ENCODE results near the gene SPAG6.

SPAG6 gene

DNA sequence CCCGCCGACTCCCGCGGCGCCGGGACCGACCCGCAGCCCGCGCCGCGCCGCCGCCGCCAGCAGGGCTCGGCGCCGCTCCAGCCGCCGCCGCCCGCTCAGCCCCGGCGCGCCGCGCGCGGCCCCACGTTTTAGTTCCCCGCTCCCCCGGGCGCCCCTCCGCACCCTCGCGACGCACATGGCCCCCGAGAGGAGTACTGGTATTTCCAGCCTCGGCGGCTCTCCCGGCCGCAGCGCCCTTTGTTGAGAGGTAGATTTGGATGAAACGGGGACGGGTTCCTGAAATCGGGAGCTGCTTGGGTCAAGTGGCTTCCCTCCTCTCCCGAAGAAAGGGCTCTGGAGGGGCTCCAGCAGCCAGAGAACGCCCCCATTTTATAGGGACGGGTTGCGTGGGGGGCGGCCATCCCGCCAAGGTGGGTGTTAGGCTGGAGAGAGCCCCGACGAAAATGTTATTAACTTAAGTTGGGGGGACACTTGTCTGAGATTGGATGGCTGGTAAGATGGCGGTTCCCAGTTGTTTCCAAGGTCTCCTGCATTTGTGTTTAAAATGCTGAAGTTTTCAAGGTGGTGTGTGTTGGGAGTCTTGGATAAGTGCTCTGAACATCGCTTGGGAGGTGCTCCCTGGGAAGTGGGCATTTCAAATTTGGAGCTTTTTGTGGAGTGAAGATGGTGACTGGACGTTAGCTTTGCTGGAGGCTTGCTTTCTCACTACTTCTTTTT is 23.2 kb upstream of the SPAG6 start:
- no peak for DNase-seq (ENCODE audit: low read depth, low spot score)

DNA sequence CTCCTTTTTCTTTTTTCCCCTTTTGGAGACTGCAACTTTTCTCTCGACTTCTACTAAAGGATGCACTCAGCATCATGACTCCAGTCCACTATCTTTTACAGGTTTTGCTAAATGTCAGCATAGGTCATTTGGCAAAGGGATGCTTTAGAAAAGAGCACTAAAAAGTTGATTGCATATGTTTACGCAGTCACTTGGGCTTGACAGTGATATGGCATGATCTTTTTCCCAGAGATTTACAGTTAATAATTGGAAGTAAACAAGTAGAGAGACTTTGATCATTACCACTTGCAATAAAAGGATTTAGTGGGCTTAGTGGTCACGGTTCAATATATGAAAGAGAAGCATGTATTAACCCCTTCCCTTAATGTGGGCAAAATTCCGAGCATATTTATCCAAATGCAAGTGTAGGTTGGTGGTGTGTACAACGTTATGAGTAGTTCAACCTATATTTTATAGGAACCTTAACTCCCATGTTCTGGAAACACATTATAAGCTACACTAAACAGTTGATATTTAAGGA is 22.6 kb upstream of the SPAG6 start:
- no peak for DNase-seq (ENCODE audit: low read depth, low spot score)

DNA sequence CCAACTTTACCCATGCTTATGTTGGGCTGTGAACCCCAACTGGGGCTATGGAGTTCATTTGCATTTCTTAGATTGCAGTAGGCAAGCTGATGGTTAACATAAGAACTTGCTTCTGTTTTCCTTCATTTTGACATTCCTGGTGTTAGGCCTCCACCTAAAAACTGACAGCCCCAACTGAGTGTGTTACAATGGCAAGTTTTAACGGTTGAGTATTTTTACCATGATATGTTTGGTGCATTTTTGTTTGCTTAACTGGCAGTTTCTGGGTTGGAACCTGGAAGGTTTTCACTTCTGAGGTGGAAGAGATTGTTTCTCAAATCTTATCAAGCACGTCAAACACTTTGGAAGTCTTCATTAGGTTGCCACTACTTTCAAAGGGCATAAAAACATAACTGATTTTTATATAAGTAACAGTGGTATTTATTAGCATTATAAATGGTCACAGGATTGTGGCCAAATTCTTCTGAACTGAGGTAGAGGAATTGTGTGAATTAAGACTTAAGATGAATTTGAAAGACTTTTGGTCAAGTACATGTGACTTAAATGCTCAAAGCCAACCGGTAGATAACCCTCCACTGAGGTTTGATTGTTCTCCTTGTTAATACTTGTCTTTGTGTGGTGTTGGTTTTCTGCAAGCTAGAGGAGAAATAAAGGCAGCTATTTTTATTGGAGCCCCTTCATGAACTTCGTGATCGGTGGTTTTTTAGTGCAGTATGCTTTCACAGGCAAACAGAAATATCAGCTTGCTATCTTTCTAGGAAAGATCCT is 21.6 kb upstream of the SPAG6 start:
- DNase-seq (ENCODE audit: low read depth, low spot score) = no peak

DNA sequence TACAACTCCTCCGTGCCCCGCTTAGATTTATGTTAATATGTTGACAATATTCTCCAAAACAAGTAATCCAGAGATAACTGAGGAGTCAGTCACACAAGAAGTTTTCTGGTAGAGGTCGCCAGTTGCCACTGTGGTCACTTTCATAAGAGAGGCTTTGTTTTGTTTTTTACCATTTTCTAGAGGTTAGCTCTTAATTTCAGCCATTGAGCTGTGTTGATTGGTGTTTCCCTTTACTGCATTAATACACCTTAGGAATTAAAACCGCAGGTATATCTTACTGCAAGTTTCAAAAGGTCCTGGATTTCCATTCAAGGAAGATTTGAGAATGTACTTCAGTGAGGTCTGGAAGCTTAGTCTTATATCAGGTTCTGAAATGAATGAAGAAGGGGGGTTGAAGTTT is 20.9 kb upstream of the SPAG6 start:
- no peak for DNase-seq (ENCODE audit: low read depth, low spot score)

DNA sequence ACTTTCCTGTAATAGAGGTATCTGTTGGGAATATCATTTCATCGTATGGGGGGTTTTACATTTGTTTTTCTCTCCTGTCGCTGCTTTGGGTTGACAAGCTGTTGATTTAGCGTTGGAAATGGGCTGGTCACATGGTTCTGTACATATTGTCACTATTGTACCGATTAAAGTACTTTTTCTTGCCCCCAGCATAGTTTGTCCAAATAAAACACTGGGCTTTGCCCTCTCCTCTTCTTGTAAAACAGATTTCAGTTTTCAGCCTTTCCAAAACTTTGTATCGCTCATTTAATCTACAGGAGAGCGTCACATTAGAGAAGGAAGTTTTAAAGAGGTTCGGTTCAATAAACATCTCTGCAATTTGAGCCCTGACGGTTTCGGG is 20.4 kb upstream of the SPAG6 start:
- DNase-seq (ENCODE audit: low read depth, low spot score) = no peak

DNA sequence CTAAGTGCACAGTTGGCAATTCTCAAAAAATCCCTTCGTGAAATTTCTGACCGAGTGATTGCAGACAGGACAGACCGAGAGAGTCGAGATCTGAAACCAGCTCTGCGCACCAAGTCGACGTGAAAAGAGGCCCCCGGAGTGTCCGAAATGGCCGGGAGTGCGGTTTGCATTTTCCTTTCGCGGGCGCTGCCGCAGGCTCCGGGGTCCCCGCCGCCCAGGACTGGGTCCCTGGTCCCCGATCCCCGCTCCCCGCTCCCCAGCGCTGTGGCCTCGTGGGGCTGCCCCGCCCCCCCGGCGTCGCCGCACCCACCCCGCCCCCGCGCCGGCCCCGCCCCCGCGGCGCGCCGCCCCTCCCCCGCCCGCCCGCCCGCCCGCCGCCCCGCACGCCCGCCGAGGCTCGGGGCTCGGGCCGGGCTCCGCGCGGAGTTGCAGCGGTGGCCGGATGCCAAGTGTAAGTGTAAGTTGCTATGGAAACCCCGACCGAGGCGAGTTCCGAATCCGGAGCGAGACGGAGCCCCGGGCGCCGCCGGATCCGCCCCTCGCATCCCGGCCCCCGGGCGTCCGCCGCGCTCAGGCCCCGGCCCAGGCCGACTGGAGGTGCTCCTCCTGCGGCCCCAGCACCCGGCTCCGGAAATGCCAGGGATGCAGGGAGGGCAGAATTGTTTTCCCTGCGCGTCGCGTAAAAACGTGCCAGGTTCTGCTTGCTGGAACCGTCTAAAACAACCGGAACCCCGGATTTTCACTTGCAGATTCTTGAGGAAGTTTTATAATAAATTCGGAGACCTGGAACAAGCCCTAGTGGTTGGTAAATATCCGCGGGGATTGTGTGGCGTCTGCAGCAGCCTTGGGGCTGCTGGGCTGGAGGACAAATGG is 19.8 kb upstream of the SPAG6 start:
- no peak for DNase-seq (ENCODE audit: low read depth, low spot score)

DNA sequence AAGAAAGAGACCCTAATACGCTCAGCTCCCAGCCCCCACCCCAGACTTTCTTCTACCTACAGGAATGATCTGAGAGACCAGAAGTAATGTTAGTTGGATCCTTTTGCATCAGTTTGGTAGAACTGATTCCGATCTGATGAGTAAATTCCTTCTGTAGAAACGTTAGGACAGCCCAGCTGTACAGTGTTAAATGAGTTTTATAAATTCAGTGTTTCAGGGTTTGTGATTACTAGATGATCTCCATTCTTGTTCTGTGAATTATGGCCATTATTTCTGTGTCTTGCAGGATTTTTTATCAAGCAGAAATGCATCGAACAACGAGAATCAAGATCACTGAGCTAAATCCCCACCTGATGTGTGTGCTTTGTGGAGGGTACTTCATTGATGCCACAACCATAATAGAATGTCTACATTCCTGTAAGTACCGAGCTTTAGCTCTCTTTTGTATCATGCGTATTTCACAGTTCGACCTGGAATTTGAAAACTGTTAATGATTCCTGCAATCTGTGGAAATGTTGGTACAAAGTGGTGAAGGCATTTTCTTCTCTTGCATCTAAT is 19.1 kb upstream of the SPAG6 start:
- DNase-seq (ENCODE audit: low read depth, low spot score) = no peak

DNA sequence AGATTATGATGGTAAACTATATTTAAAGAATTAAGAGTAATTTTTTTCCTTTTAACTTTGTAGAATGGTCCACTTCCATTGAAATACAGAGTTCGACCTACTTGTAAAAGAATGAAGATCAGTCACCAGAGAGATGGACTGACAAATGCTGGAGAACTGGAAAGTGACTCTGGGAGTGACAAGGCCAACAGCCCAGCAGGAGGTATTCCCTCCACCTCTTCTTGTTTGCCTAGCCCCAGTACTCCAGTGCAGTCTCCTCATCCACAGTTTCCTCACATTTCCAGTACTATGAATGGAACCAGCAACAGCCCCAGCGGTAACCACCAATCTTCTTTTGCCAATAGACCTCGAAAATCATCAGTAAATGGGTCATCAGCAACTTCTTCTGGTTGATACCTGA is 16.1 kb upstream of the SPAG6 start:
- no peak for DNase-seq (ENCODE audit: low read depth, low spot score)

DNA sequence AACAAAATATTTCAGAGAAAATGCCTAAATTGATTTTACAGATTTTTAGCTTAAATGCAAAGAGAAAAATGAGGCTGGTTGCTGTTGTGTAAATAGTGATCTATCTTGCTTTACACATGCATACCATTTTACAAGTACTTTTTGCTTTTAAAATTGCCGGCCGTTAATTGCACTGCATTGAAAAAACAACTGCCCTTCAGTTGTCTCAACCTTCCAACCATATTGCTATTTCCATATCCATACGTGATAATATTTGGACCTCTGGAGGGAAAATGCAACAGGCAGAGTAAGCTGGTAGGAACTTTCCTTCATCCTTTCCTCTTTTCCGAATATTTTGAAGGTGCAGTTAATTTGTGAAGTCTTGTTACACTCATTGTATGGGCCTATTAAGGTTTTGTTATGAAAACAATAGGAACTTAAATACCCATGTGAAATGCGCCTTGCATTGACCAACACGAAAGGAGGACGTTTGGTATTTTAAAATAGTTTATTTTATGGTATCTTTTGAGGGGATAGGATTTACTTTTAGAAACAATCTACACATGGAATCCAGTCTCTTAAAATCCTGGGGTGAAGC is 13.1 kb upstream of the SPAG6 start:
- DNase-seq (ENCODE audit: low read depth, low spot score) = no peak

DNA sequence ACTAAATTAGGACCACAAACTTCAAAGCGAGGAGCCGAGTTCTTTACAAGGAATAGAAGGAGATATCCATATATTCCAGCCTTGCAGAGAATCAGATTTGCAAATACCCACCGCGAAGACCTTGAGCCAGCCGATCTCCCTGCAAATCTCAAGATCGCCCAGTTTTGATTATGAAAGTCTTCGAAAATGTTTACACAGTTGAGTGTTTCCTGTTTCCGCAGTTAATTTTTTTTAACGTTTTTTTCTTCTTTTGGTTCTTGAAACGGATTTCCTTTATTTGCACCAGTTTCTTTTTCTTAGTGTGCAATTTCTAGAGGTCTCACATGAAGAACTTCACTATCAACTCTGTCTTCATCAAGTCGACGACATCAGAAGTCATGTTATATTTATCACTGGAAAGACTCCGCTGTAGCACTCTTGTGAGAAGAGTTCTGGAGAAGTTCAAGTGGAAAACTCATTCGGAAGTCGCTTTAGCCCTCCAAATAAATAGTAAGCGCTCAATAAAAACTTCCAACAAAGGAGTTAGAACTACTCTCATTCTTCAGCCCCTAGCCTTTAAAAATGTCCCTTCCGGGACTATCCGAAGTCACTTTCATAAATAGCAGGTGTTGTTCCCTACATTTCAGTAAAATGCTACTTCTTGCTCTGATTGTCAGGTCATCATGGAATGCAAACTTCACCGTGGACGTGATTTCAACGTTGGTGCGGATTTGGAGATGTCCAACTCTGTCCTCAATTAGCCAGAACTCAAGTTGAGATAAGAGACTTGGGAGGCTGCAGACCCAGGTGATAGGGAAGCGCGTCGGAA is 11.9 kb upstream of the SPAG6 start:
- no peak for DNase-seq (ENCODE audit: low read depth, low spot score)

DNA sequence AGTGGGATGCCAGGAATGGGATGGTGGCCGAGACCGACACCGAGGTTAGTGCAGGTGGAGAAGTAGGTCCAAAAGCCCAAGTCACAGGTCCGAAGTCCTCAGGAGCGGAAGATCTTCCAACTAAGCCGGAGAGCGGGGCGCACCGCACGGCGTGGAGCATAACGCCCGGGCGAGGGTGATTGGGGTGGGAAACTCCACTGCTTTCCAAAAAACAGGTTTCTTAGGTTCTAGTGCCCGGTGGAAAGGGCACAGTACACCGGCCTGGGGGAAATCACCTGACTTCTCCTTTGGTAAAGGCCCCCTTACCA is 11.4 kb upstream of the SPAG6 start:
- DNase-seq (ENCODE audit: low read depth, low spot score) = no peak

DNA sequence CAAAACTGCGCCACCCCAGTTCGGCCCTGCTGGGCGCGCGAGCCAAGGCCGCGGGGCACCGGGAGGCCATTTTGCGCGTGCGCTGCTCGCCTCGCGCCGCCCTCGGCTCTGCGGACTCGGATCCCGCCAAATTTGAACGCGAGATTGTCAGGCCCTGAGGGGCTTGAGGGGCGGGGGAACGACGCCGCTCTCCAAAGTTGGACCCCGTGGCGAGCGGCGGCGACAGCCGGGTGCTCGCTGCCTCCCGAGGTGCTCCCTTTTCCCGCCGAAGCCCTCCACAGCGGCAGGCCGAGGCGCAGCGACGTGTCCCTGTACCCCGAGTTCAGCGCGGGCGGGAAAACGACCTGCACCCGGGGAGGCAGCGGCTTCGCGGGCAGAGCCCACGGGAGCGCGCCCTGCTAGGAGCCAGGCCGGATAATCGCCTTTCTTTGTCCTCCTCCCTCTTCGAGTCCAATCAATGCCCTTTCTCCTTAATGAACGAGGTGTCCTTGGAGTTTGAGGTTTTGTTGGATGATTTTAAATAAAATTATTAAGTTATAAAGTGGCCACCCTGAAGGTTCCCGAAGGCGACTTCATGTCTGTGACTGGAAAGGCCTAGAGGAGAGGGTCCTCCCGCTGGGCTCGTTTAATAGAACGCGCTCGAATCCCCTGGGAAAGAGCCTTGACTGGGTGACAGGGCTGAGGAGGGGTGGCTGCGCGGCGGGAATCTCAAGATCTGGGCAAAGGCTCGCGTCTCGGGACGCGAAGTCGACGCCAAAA is 10.7 kb upstream of the SPAG6 start:
- DNase-seq (ENCODE audit: low read depth, low spot score) = no peak

DNA sequence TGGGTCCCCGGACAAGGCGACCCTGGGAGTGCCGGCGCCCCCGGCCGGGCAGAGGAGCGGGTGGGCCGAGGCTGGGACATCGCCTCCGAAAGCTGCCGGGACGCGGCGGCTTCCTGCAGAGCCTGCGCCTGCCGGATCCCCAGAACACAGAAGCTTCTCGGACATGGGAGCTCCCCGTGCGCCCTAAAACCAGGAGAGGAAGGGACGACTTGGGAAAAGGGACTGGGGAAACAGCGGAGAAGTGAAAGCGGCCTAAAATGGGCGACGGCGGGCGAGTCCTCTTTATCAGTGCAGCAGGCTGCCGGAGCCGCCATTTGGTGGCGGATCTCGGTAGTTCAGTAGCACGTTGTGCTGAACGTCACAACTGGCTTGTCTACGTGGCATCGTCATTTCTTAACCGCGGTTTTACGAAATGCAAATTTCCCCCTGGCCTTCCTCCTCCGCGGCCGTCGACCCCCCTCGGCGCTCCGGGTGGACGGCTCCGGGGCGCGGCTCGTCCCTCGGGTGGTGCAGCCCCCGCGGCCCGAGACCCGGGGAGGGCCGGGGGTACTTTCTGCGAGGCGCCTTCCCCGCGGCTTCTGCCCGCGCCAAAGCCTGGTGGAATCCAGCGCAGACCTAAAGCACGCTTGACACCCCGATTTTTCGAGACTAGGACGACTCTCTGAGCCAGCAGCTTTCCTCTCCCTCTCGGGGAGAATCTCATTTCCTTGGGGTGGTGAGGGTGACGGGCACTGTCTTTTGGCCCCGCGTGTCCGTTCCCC is 9.9 kb upstream of the SPAG6 start:
- no peak for DNase-seq (ENCODE audit: low read depth, low spot score)

DNA sequence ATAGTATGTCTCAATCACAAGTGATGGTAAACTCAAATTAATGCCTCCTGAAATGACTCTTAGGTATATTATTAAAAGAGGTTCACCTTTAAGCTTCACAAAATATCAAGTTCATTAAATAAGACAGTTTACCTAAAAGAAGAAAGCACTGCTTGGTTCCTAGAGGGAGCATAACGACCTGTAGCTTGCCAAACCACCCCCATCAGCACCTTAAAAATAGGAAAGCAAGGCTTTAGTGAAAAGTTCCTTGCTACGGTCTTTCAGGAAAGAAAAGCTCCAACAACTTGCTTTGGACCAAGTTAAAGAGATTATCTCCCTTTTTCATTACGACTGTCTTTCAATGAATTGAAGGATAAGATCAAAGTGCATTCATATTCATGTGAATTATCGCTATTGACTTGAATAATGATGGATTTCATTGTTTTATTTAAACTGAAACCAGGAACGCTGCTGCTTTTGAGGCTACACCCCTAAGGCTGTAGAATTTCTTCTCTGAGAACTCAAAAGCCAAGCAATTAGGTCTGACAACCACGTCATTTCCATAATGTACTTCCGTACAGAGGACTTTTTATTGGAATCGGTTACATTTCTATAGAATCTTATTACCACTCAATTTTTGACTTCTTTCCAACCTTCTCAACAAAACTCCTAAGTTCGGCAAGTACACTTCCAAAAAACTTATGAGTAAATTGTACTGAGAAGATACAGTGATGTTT is 7.0 kb upstream of the SPAG6 start:
- DNase-seq (ENCODE audit: low read depth, low spot score) = no peak

DNA sequence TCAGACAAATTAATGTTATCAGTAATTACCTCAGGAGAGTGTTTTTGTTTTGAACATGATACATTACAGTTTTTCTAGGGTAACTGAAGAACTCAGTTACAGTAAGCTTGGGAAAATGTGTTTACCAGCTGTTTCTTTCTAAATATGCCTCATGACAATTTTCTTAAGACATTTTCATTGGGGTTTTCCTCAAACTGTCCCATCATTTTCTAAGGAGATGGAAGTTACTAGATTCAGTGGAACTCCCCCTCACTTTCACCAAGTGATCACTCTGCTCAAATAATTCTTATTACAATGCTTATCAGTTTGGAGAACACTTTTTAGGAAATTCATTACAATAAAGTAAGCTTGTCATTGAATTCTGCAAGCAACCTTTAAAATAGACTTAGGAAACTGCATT is 6.4 kb upstream of the SPAG6 start:
- no peak for DNase-seq (ENCODE audit: low read depth, low spot score)

DNA sequence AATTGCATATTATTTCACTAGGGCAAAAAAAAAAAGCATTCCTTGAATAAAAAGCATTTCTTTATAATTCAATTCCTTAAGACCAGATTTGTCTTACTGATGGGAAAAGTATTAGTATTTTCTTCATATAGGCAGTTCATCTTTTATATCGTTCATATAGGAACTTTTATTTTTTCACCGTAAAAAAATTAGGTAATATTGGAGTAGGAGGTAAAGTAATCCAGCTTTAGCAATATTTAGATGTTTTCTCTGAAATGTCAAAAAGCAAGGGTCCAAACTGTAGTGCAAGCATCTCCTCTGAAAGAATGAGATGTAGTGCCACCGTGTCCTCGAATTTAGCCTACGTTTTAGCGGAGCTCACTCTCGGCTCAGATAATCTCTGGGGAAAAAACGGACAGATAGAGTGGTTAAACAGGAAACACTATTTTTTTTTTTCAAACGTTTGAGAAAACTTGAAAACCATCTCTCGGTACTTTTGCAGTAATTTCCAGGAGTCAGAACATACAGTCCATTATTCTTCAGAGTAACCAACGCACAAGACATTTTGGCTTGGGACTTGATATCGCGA is 5.5 kb upstream of the SPAG6 start:
- DNase-seq (ENCODE audit: low read depth, low spot score) = no peak

DNA sequence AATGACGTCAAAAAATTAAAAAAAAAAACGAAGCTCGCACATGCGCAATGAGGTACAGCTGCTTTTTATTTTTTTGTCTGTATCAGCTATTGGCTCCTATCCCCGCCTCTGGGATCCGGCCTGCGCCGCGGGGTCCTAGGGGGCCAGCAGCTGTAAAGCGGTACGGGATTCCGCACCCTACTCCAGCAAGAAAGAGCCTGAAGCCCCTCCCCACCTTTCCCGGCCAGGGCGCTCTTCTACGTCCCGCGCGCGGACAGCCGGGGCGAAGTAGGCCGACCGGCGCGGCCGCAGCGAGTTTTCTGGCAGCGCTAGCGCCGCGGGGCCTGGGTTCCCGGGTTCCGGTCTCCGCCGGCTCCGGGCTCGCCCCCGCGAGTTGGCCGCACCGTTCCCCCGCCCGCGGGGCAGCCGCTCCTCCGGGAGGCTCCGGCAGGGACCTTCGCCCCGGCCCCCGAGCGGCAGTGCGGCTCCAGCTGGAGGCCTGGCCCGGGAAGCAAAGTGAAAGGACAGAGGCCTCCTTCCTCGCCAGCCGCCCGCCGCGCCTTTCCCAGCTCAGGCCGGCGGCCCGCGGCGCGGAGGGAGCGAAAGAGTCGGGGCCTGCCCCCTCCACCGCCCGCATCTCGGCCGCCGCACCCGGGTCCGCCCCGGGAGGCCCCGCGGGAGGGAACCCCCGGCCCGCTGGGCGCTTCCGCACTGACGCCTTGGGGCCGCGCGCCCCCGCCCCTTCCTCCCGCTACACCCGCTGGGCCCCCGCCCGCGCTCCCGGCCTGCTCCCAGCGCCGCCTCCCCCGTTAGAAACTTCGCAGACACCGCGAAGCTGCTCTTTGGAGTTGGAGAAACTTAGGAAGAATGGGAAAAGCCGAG is 4.7 kb upstream of the SPAG6 start:
- DNase-seq (ENCODE audit: low read depth, low spot score) = peak; percentile 57

Measured in brain pericyte (primary cell).